GM18511 (cell line): ENCODE results near the gene BCCIP.

Source experiments
- ATAC-seq: cut with Tn5 transposase; IDR thresholded peaks from one replicate; pipeline ENCODE4 v1.9.1; 2021; ENCODE audit warnings: mild to moderate bottlenecking, moderate library complexity; ENCODE audit not compliant: unreplicated experiment

The BCCIP gene

DNA sequence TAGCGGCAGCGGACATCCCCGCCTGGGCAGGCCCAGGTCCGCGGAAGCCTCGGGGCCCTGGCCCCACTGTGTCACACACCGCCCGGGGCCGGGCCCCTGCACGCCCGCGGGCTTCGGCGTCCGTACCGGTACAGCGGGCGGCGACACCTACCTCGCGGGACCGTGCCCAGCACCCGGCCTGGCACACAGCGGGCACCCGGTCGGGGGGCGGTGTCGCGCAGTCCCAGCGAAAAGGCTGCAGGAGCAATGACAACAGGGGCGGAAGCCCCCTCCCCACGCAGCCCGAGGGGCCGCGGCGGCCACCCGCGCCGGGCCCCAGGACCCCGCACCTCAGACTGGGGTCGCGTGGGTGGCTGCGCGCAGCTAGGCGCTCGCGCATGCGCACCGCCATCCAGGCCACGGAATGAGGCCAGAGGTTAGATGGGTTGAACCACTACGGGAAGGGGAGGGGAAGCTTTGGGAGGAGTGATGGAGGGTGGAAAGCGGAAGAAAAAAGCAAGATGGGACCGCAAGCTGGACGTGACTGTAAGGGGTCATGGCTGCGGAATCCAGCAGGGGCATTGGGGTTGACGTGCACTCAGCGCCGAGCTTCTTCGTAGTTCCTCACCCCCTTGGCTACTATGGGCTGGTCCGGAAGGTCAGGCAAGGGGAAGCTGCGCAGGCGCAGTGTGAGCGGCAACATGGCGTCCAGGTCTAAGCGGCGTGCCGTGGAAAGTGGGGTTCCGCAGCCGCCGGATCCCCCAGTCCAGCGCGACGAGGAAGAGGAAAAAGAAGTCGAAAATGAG, at the start of gene BCCIP, which contains the start of gene UROS:
BCCIP (plus strand) TSS at position 669 of the 785 bp plus-strand sequence; CDS start at position 681, 12 bp downstream.
UROS (minus strand) TSS at position 381 of the 785 bp plus-strand sequence. CDS start 6,759 bp downstream, outside the sequence.
- ATAC-seq = peak; percentile 71

DNA sequence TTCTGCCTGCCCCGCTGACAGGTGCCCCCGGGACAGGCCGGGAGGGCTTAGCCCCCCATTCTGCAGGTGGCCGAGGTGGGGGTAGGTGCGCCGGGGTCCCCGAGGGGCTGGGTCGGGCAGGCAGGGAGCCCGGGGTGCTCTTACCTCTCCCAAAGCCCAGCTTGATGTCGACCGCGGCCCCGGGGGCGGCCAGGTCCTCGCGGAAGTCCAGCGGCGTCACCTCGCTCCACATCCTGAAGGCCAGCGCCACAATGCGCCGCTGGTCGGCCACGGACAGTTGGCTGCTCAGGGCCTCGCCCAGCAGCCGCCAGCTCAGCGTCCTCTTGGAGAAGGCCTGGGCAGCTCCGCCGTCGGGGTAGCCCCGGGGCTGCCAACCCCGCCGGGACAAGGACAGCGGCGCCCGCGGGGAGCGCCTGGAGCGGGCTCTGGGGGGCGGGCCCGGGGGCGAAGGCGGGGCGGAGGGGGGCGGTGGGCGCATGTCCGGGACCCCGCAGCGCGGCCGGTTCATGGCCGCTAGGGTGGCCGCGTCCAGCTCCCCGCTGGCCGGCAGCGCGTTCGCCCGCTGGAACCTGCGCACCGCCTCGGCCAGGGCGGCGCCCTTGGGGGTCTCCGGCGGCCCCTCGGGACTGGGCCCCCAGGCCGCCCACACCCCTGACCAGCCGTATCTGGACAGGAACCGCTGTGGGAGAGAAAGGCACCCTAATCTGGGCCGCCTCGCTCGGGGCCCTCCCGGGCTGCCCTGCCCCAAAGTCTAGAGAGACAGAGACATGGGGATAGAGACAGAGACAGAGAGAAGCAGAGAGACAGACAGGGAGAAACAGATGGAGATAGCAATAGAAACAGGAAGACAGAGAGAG, 49.4 kb upstream of the BCCIP start:
- ATAC-seq = no peak

DNA sequence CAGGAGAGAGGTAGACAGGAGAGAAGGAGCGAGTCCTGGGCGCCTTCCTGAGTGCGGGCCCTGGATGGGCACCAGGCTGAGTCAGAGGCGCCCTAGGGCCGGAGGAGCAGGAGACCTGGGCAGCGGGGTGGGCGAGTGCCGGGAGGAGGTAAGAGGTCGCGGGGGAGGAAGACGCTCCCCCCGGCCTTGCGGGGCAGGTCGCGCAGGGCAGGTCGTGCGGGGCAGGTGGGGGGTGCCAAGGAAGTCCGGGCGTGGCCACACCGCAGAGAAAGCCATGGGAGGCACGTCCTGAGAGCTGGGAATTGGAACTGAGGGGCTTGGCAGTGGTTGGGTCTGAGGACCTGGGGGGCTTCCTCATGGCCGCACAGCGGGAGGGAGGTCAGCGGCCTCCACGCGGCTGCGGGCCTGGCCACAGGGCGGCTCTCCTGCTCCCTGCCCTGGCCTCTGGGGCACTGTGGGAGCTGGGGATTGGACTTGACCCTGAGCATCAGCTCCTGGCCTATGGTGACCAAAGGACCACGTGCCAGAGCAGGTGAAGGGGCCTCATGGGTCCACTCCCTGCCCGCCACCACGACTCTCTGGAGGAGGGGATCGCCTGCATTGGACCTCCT, 48.7 kb upstream of the BCCIP start:
- no peak for ATAC-seq

DNA sequence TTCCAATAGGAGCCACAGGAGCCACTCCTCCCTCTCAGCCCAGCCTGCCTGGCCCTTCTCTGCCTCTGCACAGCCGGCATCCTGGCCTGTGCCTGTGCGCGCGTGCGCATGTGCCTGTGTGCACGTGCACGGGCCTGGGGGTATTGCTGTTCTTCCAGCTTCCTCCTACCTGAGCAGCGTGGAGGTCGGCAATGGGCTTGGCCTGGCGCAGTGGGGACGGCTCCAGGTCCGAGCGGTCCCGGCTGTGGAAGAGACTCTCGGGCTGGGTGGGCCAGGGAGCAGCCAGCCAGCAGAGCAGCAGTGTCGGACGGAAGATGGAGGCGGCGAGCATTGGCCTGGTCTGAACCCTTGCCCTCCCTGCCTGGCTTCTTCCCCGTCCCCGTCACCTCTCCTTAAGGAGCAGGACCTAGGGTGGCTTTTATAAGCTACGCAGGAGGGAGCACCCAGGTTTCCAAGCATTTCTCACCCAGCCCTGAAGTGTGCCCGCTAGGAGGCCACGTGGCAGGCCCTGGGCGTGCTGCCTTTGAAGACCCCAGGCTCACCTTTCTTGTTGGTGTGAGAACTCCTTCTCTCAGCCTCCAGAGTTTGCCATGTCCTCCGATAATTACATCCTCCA, 47.7 kb upstream of the BCCIP start, which contains the start of gene MMP21:
MMP21 (minus strand) TSS at position 331 of the 616 bp plus-strand sequence; CDS start at position 331, 0 bp downstream.
- ATAC-seq = no peak

DNA sequence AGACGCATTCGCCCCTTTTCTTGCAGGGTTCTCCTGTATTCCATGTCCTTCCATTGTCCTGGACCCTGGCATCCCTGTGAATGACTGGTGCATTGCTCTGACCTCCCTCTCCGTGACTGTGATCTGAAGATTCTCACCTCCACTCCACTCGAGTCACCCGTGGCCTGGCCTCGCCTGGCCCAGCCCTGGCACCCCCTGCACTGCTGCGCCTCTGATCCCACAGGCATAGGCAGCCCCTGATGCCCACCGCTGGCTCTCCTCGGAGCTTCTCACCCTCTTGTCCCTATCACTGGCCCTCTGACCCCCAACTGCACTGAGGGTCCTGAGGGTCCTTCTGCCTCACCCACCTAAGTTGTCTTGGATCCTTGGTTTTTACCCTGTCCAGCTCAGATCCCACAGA, 45.5 kb upstream of the BCCIP start:
- no peak for ATAC-seq

DNA sequence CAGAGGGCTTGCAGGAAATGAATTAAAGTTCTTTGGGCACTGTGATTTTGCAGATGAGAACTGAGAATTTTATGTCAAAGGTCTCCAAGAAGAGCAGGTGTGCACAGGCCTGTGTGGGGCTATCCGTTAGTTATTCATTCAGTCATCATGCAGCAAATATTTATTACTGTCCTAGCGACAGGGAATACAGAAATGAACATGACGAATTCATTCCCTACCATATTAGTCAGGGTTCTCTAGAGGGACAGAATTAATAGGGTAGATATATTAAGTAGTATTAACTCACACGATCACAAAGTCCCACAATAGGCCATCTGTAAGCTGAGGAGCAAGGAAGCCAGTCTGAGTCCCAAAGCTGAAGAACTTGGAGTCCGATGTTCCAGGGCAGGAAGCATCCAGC, 44.8 kb upstream of the BCCIP start:
- ATAC-seq = no peak

DNA sequence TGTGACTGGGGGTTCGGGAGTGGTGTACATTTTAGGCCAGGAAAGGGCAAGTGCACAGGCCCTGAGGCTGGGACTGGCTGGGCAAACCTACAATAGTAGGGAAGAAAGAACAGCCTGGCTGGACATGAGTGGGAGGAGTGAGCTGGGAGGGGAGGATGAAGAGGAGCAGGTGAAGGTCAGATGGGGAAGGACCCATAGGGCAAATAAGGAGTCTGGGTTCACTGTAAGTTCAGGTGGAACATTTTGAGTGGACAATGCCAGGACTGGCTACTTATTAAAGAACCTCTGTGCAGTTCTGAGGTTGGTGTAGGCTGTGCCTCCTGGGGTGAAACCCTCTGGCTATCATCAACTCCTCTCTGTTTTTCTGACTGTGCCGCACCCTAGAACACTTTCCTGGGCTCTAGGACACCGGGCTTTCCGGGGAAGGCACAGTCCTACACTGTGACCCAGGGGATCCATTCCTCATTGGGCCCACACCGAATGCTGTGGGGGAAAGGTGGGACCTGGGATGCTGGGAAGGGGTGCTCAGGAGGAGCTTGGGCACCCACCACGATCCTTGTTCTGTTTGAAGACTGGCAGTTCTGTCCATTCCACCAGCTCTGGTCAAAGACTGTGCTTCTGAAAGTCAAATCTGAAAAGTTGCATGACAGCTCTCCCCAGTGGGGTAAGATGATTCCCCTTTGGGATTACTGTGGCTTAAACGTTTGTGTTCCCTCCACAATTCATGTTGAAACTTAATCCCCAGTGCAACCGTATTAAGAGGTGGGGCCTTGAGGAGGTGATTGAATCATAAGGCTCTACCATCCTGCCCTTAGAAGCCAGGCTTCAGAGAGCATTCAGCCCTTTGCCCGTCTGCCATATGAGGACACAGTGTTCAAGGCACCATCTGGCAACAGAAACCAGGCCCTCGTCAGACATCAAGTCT, 43.7 kb upstream of the BCCIP start:
- ATAC-seq = no peak

DNA sequence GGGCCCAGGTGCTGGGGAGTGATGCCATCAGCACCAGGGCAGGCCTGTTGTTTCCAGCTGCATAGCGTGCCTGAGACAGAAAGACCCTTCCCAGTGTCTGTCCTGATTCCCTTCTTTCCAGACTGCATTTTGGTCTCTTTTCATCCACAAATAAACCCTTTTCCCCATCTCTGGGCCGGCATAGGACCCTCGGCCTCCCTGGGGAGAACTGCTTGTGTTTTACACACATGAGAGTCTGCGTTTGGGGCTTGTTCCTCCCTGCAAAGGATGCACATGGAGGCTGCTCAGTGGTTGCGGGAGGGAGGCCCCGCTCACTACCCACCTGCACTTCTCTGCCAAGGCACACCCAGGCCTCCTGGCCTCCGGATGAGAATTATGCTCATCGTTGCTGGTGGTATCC, 42.0 kb upstream of the BCCIP start:
- no peak for ATAC-seq

DNA sequence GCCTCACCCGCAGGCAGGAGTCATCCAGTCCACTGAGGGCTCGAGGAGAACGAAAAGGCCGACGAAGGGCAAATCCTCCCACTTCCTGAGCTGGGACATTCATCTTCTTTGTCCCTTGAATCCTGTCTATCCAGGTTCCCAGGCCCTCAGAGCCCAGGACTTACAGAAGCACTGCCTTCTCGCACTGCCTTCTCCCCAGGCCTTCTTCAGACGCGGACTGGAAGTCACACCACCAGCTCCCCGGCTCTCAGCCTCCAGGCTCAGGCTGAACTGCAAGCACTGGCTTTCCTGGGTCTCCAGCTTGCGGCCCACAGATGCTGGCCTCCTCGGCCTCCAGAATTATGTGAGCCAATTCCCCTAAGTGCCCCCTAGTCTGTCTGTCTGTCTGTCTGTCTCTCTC, 41.3 kb upstream of the BCCIP start:
- ATAC-seq = no peak

DNA sequence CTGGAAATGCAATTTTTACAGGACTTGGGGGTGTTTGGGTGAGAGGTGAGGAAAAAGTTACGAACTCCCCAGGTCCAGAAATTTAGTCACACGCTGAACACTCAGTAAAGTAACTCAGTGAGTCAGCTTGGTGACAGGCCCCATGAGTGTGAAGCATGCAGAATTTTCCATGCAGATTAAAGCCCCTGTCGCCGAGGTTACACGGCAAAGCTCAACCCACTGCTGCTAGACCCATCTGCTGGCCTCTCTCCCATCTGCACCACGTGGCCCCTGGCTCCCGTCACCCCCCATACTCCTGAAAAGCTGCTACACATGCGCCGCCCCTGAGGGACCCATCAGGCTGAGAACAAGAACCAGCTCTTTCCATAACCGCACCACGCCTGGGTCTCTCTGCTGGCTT, 40.7 kb upstream of the BCCIP start:
- no peak for ATAC-seq

DNA sequence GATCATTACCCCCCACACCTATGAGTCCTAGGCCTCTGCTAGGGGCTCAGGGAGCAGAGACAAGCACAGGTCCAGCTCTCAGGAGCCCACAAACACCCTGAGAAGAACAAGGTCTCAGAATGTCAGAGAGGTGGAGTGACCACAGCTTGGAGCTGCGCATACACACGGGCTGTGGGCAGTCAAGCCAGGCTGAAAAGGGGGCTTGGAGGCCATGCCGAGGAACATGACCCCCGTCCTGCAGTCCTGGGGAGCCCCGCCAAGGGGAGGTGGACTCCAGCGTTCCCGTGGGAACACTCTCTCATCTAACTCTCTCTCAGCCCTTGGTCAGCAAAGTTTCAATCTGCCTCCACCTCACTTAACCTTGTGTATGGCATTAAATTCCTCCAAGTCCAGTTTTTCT, 39.9 kb upstream of the BCCIP start:
- no peak for ATAC-seq

DNA sequence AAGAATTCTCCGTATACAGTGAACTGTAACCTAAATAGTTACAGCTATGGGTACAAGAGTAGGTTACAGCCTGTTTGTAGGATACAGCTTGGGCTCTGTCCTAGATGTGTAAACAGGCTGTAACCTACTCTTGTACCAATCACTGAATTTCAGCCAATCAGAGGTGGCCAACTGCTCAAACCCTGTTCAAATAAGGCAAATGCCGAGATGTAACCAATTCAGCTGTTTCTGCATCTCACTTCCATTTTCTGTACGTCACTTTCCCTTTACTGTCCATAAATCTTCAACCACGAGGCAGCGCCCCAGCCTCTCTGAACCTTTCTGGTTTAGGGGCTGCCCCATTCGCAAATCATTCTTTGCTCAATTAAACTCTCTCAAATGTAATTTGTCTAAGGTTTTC, 39.4 kb upstream of the BCCIP start:
- peak; percentile 80 for ATAC-seq

DNA sequence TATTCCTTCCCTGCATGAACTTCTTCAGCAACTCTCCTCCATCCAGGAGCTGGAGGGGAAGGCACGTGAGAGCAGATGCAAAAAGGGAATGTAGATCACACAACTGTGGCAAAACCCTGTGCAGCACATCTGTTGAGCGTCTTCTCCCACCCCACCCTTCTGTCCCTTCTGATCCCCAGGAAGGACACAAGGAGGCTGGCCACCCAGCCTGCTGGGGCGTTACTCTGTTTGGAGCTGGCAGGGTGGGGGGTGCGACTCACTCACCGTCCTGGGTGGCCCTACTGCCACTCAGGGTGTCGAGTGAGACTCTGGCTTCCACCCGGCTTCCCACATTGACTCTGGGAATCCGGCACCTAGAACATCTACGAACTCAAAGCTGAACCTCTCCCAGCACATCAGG, 37.6 kb upstream of the BCCIP start:
- no peak for ATAC-seq

DNA sequence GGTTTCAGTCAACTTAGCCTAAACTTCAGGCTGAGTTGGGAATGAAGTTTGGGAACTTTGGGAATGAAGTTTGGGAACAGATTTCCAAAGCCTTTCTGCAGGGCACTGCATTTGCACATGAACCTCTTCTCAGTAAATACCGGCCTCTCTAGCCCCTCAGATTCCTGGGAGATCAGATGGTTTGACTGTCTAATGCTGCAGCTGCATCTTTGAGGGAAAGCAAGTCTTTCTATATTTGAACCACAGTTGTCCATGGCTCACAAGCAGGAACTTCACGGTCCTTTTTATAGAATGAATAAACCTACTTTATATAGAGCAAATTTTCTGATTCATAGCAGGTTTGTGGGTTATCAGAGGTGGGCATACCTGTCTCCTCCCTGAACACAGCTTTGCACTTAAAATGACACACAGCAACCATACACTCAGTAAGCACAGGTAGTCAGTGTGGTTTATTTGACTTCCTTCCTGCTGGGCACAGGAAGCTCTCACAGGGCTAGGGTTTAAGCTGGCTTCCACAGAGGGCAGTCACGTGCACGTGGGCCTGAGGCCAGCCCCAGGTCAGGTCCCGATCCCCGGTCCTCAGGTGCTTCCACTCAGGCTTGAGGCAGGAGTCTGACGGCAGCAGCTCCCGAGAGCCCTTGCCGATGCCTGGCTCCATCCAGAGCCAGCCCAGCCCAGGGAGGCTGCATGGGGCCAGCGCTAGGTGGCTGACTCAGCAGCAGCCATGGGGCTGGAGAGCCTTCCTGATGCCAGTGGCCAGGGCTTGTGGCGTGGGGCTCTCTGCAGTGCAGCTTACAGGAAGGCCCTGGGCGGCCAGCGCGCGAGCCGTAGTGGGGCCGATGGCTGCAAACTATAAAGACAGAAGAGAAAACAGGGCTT, 35.0 kb upstream of the BCCIP start:
- ATAC-seq = no peak

DNA sequence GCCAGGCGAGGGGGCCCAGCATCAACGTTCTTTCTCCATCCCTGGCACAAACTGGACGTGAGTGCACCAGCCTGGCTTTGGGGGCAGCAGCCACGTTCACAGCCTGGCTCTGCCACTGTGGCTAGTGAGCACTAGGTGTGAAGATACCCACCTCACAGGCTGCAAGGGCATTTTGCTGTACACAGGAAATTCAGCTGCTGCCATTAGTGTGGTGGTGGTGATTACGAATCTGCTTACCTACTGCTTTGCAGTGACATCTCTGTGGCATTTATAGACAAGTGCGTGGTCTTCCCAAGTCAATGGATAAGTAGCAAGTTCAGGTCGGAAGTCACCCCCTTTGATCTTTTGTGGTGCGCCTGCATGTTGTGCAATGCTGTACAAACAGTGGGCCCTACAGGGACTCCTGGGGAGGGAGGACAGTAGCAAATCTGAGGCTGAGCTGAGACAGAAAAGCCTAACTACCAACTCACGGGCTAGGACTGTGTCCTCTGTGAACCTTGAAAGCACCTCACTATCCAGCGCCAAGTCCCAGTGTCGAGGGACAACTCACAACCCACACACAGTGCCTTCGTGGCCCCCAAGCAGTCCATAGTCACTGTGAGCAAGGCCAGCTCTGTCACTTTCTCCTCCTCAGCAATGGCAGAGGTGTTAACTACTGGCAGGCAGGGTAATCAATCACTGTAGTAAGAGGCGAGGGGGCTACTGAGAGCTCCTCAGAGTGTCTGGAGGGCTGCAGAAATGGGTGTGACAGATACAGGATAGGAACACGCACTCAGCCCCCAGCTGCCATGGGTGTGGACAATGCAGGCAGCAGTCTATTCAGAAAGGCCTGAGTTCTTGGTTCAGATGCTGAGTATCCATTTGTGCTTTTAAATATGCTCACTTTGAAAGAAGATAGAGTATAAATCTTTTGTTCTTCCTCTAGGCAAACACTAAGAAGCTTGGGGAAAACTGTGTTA, 30.7 kb upstream of the BCCIP start:
- ATAC-seq = no peak

DNA sequence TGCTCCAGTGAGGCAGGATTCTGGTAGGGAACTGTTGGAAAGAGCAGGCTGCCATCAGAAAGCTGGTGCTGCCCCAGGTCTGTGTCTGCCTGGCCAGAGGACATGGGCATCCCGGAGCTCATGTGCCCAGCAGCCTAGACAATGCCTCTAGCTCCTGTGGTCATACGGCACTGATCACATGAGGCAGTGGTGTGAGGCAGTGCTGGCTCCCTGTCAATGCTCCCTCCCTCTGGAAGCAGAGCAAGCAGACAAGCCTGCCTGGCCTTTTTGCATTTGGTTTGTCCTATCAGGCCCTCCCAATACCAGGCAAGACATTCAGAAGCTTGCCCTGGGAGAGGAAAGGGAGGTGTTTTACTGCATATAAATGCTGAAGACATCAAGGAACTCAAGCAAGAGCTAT, 28.2 kb upstream of the BCCIP start:
- ATAC-seq = no peak

DNA sequence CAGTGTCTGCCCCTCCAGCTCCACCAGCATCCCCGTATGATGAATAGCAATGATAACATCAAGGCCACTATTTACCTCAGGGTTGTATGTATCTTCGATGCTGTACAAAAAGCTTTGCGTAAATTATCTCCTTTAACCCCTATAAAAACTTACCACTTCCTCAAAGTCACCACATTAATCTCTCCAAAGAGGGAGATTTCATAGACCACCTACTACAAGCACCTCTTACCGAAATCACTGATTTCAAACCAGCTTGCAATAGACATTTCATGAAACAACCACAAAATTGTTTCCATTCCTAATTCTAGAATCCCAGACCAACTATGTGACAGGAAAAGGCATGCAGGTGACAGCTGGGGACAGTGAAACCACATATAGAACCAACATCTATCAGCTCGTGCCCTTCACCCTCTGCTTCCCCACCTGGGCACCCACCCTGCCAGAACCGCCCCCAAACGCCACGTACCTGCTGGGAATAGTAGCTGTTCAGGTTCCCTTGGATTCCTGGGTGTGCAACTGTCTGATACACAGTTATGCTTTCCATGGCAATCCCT, 27.6 kb upstream of the BCCIP start:
- no peak for ATAC-seq

DNA sequence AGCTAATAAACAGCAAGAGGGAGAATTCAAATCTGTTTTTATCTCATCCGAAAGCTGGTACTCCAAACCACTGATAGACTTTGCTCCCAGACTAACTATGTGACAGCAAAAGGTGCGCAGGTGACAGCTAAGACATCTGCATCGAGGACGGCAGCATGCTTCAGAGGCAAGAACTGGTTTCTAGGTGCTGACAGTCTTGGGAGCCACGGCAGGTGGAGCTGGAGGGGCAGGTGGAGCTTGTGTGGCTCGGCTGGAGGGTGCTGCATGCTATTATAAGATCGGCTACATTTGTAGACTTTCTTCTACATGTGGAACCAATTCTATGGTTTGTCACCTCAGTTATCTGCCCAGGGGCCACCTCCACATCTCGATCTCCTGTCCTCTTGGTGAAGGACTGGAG, 25.9 kb upstream of the BCCIP start:
- ATAC-seq = no peak
